ENCODE data around the gene LONP1.
"Not testable (repeated sequence)": the region's sequence is repeated elsewhere in the genome, so short reads cannot be mapped to it uniquely, and the experiment has no call there.

The LONP1 gene

GRCh38 chr19:5711713-5712161, 8.2 kb downstream of the LONP1 start:
- no peak for DNase-seq

DNA sequence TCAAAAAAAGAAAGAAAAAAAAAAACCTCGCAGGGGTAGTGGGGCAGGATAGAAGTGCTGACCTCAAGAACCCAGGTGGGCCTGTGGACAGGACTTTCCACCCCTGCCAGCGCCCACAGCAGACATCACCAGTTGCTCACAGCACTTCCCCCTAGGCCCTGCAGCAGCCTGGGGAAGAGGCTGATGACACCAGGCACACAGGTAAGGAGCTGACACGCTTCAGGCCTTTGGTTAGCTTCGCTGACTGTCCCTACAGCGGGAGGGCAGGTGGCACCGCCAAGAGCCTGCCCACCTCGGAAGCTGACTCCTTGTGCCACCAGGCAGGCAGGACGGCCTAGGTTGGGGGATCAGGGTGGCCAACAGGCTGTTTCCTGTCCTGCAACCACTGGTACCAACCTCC, 8.9 kb downstream of the LONP1 start:
- no peak for DNase-seq

GRCh38 chr19:5707576-5708575, 12.1 kb downstream of the LONP1 start:
- DNase-seq, result no peak

GRCh38 chr19:5706876-5707573, 12.9 kb downstream of the LONP1 start:
- no peak for DNase-seq

GRCh38 chr19:5705552-5705951, 14.4 kb downstream of the LONP1 start:
- no peak for DNase-seq

DNA sequence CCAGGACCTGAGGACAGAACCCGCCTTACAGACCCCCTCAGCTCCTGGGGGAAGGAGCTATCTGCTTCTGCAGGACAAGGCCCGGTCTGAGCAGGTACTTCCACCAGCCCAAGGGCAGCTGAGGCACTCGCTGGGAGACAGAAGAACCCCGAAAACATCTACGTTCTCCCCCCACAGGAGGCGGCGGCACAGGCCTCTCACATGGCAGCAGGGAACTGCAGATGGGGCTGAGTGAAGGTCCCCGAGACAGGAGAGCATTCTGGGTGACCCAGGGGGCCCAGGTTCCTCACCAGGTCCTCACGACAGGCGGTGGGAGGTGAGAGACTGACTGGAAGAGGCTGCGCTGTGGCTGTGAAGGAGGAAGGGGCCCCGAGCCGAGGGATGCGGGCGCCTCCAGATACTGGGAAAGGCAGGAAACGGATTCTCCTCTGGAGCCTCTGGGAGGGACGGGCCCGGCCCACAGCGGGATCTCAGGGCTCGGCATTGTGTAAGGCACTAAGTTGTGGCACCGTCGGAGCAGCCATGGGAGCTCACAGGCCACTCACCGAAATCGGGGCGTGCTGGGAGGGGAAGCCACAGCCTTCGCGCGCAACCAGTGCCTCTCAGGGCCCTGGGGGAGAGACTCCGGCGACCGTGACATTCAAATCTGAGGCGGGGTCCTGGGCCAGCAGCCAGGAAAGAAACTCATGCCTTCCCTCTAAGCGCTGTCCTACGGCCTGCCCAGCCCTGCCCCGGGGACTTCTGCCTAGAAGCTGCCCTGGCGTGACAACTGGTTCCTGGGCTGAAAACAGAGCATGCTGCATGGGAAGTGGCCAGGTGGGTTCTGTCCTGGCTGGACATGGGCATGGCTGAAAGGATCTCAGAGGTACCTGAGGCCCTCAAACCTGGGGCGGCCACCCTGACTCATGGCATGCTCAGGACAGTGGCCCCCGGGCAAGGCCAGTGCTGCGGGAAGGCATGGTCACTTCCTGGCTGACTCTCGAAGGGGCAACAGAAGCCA, 15.8 kb downstream of the LONP1 start:
- DNase-seq, result no peak

DNA sequence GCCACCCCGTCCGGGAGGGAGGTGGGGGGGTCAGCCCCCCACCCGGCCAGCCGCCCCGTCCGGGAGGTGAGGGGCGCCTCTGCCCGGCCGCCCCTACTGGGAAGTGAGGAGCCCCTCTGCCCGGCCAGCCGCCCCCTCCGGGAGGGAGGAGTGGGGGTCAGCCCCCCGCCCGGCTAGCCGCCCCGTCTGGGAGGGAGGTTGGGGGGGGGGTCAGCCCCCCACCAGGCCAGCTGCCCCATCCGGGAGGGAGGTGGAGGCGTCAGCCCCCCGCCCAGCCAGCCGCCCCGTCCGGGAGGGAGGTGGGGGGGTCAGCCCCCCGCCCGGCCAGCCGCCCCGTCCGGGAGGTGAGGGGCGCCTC, 17.9 kb downstream of the LONP1 start:
- not testable (repeated sequence) for DNase-seq

DNA sequence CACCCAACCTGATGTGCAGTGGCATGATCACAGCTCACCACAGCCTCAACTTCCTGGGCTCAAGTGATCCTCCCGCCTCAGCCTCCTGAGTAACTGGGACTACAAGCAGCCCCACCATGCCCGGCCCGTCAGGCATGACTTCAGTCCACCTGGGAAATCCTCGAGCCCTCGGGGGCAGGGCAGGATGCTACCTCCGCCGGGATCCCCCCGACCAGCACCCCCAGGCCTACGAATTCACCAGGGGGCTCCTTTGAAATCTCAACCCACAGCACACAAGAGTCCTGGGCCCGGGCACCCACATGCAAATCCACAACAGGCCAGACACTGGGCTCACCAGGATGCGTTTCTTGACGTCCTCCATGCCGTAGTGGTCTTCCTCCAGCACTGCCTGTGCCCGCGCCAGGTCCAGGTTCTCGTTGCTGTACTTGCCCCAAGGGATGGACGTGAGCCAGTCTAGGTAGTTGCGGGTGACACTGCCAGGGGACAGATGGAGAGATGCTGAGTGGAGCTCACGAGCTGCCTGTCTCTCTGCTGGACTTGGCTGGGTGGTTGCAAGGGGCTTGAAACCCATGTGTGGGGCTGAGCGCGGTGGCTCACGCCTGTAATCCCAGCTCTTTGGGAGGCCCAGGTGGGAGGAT, 19.4 kb downstream of the LONP1 start:
- DNase-seq, result no peak

DNA sequence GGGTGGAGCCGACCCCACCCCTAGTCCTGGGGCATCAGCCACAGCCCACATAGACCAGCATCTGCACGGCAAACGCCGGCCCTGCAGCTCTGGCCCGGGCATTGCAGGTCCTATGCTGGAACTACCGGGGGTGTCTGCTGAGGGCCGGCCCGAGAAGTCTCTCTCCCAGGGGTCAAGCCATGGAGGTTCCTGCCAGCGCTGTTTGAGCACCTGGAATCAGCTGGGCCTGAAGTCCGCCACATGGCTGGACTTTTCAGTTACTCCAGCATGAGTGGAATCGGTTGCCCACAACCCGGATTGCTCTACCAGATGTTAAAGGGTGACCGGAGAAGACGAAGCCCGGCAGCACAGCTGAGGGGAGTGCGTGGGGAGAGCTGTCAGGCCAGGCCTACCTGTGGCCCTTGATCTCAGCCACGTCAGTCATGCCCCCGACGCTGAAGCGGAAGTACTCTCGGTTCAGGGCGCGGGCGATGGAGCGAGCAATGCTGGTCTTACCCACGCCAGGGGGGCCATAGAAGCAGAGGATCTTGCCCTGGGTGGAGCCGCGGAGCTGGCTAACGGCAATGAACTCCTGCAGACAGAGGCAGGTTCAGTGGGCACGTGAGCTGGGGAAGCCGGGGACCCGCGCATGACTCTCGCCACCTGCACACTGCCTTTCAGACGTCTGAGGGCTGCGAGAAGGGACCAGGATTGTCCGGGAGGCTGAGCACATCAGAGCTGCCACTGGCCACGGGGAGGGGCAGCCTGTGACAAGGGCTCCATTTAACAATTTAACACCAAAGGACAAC, 21.1 kb downstream of the LONP1 start:
- no peak for DNase-seq

GRCh38 chr19:5697890-5698634, 21.9 kb downstream of the LONP1 start:
- DNase-seq, result no peak

DNA sequence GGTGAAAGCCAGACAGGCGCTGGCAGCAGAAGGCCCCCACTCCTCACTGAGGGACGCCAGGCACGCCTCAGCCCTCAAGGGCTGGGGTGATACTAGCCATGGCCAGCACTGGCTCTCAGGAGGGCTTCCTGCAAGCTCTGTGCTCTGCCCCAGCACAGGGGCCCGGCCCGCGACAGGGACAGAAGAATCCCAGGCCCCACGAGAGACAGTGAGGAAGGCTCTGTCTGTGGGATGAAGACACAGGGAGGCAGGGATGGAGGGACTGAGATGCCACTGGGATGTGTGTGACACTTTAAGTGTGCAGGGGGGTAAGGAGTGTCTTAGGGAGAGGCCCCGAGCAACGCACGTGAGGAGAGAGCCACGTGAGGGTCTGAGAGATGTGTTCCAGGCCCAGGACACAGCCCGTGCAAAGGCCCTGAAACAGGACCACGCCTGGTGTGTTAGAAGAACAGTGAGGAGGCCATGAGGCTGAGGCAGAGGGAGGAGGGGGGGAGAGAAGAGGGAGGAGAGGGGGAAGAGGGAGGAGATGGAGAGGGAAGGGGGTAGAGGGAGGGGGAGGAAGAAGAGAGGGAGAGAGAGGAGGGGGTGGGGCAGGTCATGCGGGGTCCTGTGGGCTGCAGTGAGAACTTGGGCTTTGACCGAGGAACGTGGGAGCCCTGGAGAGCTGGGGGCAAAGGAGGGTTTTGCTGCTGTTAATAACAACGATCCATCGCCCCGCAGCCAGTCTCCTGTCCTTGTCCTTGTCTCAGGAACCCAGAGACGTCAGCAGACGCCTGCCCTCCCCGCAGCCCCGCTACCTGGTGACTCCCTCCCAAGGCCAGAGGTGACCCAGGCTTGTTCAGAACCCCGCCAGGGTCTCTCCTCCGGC, 22.7 kb downstream of the LONP1 start:
- DNase-seq, result peak; percentile 49

GRCh38 chr19:5696196-5697021, 23.5 kb downstream of the LONP1 start:
- no peak for DNase-seq

DNA sequence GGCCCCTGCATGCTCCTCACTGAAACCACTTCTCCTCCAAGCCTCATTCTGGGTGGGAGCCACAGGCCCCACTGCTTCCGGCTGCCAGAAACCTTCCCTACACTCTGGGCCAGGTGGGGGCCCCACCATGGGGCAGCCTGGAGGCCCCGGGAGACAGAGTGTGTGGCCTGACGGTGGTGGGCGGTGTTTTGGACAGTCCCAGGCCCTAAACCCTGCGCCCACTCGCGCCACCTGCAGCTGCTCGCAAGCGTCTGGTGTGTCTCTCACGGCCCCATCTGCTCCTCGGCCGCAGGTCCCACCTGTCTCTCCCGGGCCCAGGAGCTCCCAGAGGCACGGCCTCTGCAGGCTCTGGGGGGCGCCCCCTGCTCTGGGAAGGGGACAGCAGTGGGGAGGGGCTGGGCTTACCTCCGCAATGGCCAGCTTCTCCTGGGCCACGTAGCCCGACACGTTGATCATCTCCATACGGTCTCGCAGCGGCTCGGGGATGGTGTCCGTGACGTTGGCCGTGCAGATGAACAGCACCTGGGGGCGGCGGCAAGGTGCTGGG, 24.2 kb downstream of the LONP1 start:
- no peak for DNase-seq

DNA sequence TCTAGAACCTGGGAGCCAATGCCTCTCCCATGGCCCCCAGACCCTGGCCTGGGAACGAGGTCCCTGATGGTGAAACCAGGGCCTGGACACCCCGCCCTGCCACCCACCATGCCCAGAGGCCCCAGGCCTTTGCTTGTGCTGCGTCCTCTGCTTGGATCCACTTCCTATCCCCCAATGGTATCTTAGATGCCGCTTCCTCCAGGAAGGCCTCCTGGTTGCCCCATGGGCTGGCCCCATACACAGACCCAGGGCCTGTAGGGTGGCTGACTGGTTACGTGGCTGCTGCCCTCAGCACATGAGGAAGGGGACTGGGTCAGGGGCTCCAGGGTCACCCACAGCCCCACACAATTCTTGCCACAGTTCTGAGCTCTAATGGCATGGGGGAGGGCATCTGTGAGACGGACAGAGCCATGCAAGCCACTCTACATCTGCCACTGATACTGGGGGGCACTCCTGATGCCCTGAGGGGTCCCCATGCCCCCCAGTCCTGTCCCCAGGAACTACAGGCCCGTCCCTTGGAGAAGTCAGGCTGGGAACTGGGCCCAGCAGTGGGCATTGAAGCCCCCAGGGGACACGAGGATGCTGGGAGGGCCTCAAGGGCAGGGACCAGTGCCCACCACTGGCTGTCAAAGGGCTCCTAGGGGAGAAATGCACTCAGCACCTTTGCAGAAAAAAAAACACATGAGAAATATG, 24.8 kb downstream of the LONP1 start:
- no peak for DNase-seq

- DNase-seq, result no peak
These were observed 25.6 kb downstream of the LONP1 start for GRCh38 chr19:5694167-5694955.

DNA sequence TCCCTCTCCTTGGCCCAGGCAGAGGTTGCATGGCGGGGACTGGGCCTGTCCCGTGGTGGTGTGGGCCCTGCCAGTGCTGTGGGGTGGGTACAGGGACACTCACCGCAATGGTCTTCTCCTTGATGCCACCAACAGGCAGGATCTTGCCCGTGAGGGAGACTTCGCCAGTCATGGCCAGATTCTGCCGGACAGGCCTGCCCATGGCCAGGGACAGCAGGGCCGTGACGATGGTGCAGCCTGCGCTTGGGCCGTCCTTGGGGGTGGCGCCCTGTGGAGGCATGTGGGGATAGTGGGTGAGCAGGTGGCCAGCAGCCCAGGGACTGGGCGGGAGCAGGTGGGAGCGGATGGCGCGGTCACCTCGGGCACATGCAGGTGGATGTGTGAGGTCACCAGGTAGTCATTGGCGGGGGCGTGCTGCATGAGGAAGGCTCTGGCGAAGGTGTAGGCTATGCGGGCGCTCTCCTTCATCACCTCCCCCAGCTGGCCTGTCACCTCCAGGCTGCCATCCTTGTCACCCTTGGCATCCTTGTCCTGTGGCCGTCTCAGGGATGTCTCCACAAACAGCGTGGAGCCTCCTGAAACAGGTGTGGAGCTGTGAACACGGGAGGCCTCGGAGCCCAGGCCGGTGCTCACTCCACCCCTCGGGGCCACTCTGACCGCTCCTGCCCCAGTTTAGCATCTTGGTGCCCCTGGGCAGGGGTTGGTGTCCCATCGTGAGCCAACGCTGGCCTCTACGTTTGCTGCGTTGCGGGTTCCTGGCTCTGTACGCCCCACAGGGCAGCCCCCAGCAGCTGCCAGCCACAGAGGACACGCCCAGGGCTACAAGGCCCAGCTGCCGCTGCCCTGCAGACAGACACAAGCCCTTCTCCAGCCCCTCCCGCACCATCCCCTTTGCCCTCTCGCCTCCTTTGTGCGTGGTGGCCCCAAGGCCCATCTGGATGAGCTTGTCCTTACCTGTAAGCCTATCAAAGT, 26.5 kb downstream of the LONP1 start:
- DNase-seq, result peak; percentile 41

All from hematopoietic multipotent progenitor cell treated with erythropoietin and hydrocortisone succinate and interleukin-3 and kit ligand, for 4 days (in vitro differentiated cells).